Measurements from ENCODE around the gene COL15A1.

Gene COL15A1

DNA sequence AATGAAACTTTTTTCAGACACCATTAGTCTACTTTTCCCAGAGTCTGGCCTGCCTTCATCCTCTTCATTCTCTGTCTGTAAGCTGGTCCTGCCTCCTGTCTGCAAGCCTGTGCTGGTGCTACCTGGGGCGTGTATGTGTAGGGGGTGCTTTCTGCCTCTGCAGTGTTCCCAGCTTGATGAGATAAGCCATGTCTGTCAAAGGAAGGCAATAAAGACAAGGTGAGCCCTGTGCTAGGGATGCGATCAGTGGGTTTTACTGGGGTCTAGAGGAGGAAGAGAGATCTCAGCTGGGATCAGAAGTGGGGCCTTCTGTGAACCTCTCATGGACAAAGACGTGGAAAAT is 83.2 kb downstream of the COL15A1 start:
- in situ Hi-C loops (cut with HindIII; ENCODE audit: low sequenced_read_pairs), result no loop called here
- TF ChIP-seq, protein P1, sequence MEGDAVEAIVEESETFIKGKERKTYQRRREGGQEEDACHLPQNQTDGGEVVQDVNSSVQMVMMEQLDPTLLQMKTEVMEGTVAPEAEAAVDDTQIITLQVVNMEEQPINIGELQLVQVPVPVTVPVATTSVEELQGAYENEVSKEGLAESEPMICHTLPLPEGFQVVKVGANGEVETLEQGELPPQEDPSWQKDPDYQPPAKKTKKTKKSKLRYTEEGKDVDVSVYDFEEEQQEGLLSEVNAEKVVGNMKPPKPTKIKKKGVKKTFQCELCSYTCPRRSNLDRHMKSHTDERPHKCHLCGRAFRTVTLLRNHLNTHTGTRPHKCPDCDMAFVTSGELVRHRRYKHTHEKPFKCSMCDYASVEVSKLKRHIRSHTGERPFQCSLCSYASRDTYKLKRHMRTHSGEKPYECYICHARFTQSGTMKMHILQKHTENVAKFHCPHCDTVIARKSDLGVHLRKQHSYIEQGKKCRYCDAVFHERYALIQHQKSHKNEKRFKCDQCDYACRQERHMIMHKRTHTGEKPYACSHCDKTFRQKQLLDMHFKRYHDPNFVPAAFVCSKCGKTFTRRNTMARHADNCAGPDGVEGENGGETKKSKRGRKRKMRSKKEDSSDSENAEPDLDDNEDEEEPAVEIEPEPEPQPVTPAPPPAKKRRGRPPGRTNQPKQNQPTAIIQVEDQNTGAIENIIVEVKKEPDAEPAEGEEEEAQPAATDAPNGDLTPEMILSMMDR (IDR thresholded peaks at IDR 0.05; ENCODE audit: low read depth, low read length, missing control alignments), result no peak
- no peak overlapping the region for H3K4me3 ChIP-seq (ENCODE audit: low read depth, low read length)
- DNase-seq (ENCODE audit: low read depth), result no peak

DNA sequence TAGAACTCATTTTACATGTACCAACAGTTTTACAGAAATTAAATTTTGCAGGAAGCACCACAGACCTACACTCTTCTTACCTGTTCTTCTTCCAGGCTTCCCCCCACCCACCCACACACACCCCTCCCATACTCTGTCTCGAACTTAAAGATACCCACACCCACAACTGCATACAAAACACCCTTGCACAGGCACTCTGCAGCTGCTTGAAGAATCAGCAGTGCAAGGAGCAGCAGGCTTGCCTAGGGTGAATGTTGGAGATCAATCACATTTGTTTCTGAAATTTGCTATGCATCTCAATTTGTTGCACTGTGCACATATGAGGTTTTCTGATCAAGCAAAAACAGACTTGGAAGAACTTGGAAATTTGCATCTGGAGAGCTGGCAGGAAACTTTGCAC is 83.7 kb downstream of the COL15A1 start:
- in situ Hi-C loops (cut with HindIII; ENCODE audit: low sequenced_read_pairs), result no loop called here
- no peak overlapping the region for H3K4me3 ChIP-seq (ENCODE audit: low read depth, low read length)
- no peak for DNase-seq (ENCODE audit: low read depth)
- TF ChIP-seq, protein P1 (IDR thresholded peaks at IDR 0.05; ENCODE audit: low read depth, low read length, missing control alignments), result no peak

DNA sequence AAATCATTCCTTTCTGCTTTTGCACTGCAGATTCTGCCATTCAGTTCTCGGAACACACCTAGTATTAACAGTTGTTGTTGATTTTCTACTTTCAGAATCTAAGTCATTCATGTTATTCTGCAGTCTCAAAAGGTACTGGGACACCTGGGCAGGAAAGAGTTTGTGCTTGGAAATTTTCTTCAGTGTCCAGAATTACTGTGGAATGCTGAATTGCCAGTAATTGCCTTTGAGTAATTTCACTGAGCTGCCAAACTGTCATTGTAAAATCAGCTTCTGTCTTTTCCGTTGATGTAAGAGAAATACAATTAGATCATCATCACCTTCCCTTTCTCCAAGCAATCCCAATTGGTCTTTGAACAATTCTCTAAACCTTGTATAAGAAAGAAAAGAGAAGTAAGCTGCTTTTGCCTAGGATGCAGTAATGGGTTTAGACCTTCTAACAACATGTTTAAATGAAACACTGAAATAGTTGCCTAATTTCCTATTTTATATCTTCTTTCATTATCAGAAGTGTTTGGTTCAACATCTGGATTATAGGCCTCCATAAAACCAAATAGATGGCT is 85.5 kb downstream of the COL15A1 start:
- no peak for DNase-seq (ENCODE audit: low read depth)
- TF ChIP-seq, protein P1 (IDR thresholded peaks at IDR 0.05; ENCODE audit: low read depth, low read length, missing control alignments), result no peak
- no peak overlapping the region for H3K4me3 ChIP-seq (ENCODE audit: low read depth, low read length)
- in situ Hi-C loops (cut with HindIII; ENCODE audit: low sequenced_read_pairs), result no loop called here

DNA sequence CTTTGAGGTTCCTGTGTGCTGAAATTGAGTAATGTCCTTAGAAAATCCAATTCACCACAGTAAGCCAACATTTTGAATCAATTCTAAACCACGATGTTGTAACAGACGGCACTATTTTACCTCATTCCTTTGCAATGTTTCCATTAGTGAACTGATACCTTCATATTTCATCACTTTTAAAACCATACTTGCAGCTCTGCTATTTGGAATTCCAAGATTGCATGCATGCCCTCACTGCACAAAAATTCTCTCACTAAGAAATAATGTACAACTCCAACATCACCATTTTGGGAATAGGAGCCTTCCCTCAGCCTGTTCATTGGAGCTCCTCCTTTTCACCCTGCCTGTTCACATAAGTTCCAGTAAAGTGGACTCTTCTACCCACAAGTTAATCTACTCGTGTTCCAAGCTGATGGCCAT is 86.4 kb downstream of the COL15A1 start:
- no peak overlapping the region for H3K4me3 ChIP-seq (ENCODE audit: low read depth, low read length)
- in situ Hi-C loops (cut with HindIII; ENCODE audit: low sequenced_read_pairs), result no loop called here
- TF ChIP-seq, protein P1 (IDR thresholded peaks at IDR 0.05; ENCODE audit: low read depth, low read length, missing control alignments), result no peak
- DNase-seq (ENCODE audit: low read depth), result peak; percentile 88

DNA sequence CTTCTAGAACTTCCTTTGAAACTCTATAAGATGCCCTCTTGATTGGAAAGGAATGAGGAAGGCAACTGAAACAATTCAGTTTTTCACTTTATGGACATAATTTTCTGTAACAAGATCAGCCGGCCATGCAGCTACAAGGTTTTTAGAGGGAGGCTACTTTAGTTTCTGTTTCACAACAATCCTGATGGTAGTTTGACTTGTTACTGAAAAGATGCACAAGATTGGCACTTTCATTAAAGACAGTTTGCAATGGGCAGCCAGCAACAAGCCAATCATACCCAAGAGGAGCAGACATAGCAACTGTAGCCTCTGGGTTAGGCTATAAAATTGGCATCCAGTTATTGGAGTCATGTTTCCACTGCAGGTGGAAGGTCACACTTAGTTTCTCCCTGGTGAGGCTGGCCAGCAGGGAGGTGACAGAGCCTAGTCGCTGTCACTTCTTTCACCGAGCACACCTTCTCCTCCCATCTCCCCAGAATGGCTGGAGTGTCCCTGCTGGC is 87.0 kb downstream of the COL15A1 start:
- H3K4me3 ChIP-seq (ENCODE audit: low read depth, low read length), result no peak overlapping the region
- in situ Hi-C loops (cut with HindIII; ENCODE audit: low sequenced_read_pairs), result no loop called here
- TF ChIP-seq, protein P1 (IDR thresholded peaks at IDR 0.05; ENCODE audit: low read depth, low read length, missing control alignments), result no peak
- no peak for DNase-seq (ENCODE audit: low read depth)

DNA sequence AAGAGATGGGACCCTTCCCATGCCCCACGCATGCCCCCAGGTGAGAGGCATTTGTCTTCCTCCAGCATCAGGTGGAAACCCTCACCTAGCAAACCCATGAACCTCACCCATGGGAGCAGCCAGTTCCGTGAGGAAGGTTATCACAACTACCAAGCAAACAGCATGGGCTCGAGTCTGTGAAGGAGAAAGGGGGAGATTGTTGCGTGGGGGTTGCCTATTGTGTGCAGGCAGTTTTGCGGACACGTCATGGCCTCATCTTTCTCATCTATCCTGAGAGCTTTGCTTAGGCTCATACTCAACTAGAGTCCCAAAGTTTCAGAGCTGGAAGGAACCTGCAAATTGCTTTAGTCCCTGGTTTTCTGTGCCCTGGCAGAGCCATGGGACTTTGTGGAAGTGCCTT is 87.6 kb downstream of the COL15A1 start:
- no peak overlapping the region for H3K4me3 ChIP-seq (ENCODE audit: low read depth, low read length)
- in situ Hi-C loops (cut with HindIII; ENCODE audit: low sequenced_read_pairs), result no loop called here
- DNase-seq (ENCODE audit: low read depth), result no peak
- TF ChIP-seq, protein P1 (IDR thresholded peaks at IDR 0.05; ENCODE audit: low read depth, low read length, missing control alignments), result no peak
